Right lung (tissue), 5 donors: ENCODE data around the gene NES. TPM values are rescaled to one million over a fixed set of nuclear protein-coding genes. Genes with fewer than 3 reads are reported as not detected.

Experiments
- DNase-seq, 2 donors: peaks; one replicate each; pipeline ENCODE4 v3.0.0-alpha.2; 2013
- polyA plus RNA-seq, 5 donors: library from polyadenylated mRNA; unstranded; fragments of 120-200 nt; gene quantifications; one replicate each; pipeline versions ENCODE4 v1.2.1 to v1.2.3, GENCODE V29; 2013; ENCODE audit warnings: inconsistent platforms in 1 of 5, low replicate concordance in 1 of 5; ENCODE audit not compliant: insufficient read length in 5 of 5, insufficient read depth in 1 of 5

NES gene
- polyA plus RNA-seq, 5 donors: 49.2 to 97.6 (median 56.4) TPM

- DNase-seq: no peak
Measured at GRCh38 chr1:156666862-156667609, 10.2 kb downstream of the NES start.

- DNase-seq: no peak
Measured at GRCh38 chr1:156665539-156665938, 11.7 kb downstream of the NES start.

DNA sequence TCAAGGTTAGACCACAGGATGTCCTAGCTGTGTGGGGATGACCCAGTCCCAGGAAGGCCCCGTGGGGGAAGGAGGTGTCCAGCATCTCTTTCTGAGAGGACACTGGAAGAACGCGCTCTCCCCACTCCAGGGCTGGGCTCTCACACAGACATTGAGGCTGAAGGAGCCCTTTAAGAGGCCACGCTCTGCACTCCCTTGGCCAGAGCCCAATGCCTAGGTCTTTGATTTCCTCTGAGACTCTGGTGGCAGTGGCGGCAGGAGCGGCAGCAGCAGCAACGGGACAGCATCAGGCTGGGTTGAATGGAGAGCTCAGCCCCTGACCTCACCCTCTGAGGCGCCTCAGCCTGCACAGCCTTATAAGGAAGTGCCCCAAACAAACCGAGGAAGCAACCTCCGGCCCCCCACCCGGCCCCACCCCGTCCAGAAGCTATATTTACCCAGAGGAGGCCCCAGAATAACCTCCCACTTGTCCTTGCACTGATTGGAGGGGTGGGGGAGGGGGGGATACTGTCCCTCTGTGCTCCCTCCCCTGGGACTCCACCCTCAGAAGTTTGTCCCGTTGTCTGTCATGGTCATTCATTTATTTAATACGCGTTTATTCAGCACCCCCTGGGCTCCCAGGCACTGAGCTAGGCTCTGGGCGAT, 12.3 kb downstream of the NES start:
- DNase-seq: peak; percentile 41 to 47

DNA sequence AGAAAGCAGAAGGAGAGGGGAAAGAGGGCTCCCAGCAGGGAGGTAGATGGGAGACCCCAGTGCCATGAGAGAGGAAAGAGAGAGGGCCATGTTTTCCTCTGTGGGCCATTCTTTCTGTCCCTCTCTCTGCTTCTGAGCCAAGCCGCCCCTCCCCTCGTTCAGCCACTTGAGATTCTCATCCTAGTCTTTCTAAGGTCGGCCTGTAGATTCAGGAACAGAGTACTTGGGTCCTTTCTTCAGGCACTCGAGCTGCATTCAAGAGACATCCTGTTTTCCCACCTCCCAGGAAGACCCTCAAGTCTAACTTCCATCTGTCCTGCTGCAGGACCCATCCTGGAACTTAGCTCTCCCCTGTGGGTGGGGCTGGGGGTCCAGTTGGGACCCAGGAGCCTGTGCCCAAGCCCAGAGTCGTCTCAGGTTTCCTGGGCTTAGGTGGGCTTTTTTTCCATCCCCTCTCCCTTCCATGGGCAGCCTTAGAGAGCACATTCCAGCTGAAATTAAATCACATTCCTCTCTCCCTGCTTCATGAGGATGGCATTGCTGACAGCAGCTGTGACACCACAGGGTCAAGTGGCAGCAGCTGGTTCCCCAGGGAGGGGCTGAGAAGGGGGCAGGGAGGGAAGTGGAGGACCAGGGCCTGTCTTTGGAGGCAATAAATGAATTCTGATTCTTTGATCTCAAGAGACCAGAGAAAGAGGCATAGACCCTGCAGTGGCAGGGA, 13.0 kb downstream of the NES start:
- no peak for DNase-seq

- DNase-seq: no peak
Measured at GRCh38 chr1:156663178-156663577, 14.0 kb downstream of the NES start.

DNA sequence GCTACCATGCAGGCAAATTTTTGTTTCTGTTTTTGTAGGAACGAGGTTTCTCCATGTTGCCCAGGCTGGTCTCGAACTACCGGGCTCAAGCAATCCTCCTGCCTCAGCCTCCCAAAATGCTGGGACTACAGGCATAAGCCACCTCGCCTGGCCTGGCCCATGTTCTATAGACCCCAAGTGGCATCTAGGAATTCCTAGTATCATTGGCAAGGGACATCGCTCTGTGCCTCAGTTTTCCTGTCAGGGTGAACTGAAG, 14.5 kb downstream of the NES start:
- no peak for DNase-seq

- DNase-seq: no peak
Measured at GRCh38 chr1:156662005-156662799, 15.0 kb downstream of the NES start.

- no peak for DNase-seq
Measured at GRCh38 chr1:156660752-156661112, 16.5 kb downstream of the NES start.

- peak; percentile 92 to 93 for DNase-seq
Measured at GRCh38 chr1:156659988-156660751, 17.0 kb downstream of the NES start.

DNA sequence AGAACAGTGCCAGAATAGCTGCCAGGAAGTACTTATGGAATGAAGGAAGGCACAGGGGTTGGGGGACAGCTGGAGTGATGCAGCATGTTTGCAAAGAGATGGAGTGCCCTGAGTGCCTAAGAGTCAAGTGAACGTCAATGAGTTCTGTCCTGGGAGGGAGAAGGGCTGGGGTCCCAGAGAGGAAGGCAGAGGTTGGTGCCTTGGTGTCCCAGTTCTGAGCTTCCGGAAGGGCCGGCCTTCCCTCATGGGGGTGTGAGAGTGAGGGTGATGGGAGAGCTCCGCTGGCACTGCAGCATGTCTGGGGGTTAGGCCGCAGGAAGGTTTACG, 17.6 kb downstream of the NES start:
- no peak for DNase-seq

DNA sequence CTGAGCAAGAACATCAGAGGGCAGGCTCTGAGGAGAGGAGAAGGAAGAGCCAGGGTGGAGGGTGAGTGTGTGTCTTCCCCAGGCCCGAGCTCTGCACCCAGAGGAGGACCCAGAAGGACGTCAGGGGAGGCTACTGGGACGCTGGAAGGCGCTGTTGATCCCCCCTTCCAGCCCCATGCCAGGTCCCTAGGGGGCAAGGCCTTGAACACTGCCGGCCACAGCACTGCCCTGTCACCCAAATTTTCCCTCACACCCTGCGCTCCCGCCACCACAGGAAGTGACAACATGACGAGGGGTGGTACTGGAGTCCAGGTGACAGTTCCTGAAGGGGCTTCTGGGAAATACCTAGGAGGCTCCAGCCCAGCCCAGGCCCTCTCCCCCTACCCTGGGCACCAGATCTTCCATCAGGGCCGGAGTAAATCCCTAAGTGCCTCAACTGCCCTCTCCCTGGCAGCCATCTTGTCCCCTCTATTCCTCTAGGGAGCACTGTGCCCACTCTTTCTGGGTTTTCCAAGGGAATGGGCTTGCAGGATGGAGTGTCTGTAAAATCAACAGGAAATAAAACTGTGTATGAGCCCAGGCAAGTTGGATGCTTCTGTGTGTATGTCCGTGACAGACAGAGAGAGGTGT, 18.1 kb downstream of the NES start:
- DNase-seq: no peak

- DNase-seq: no peak
Measured at GRCh38 chr1:156658496-156658895, 18.7 kb downstream of the NES start.

DNA sequence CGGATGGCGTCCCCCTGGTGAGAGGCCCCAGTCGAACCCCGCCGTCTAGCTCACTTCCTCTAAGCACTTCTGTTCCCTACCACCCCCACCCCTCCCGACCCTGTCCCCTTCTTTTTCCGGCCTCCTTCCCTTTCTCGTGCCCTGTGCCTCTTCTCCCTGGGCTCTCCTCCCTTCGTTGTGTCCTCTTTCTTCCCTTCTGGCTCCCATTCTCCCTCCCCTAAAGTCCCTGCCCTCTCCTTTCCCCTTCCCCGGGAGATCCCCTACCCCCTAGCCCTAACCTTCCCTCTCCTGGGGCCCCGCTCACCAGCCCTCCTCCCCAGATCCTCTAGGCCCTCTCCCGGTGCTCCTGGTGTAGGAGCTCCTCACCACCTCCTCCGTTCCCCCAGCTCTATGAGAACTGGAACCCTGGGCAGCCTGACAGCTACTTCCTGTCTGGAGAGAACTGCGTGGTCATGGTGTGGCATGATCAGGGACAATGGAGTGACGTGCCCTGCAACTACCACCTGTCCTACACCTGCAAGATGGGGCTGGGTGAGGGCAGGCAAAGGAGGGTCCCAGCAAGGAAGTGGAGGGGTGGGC, 19.4 kb downstream of the NES start:
- no peak for DNase-seq

DNA sequence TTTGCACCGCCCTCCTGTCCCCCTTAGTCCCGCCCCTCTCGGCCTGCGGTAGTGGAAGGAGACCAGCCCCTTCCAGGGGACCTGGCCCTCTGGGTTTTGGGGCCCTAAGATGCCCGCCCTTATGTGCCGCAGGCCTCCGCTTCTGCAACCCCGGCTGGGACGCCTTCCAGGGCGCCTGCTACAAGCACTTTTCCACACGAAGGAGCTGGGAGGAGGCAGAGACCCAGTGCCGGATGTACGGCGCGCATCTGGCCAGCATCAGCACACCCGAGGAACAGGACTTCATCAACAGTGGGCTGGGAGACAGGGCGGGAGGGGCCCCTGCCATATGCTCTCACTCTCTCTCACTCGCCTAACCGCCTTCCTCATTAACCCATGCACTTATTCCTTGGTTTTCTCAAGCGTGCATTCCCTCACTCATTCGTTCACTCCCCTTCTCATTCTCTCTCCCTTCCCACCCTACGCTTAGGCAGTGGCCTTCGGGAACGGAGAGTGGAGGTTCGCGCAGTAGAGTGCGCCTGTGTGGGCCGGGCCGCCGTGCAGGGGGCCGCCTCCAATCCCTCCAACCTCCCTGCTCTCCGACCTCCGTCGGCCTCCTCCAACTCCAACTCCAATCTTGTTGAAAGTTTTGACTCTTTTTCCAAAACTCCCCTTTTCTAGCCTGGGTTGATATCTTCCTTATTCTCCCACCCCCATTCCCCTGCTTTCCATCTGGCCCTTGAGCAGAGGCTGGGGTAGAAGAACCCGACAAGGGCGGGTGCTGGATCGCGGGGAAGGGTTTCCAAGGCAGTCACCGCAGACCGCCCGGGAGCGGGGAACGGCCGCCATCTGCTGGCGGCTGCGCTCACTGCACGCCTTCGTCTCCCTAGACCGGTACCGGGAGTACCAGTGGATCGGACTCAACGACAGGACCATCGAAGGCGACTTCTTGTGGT, 20.1 kb downstream of the NES start:
- peak; percentile 72 to 76 for DNase-seq

GRCh38 chr1:156655904-156656516, 21.2 kb downstream of the NES start:
- no peak for DNase-seq

GRCh38 chr1:156655151-156655903, 21.9 kb downstream of the NES start:
- no peak for DNase-seq

- DNase-seq: no peak
Measured at GRCh38 chr1:156654700-156655099, 22.5 kb downstream of the NES start.

- no peak for DNase-seq
Measured at GRCh38 chr1:156652992-156653355, 24.2 kb downstream of the NES start.
